Keratinocyte (primary cell): Measurements from ENCODE around the gene CELF6. TPM values are rescaled to one million over a fixed set of nuclear protein-coding genes. Genes with fewer than 3 reads are reported as not detected.

Source experiments
- DNase-seq: peaks from one replicate; pipeline ENCODE4 v3.0.0-alpha.2; 2011; ENCODE audit warnings: low read depth, missing footprints, low spot score
- FAIRE-seq: peaks from 2 replicates; lab custom pipeline; 2011; peaks lifted over from hg19 to GRCh38; lab: Jason Lieb, UNC
- H2AFZ ChIP-seq: 2 replicates; pipeline ENCODE4 v1.6.0; 2012; ENCODE audit warnings: low read length, control low read depth, inconsistent platforms; ENCODE audit not compliant: control insufficient read depth
- H3K27ac ChIP-seq: 2 replicates; pipeline ENCODE4 v1.5.1; 2011; ENCODE audit warnings: low read length; ENCODE audit not compliant: control insufficient read depth, insufficient read depth
- H3K27me3 ChIP-seq: 3 replicates; pipeline ENCODE4 v1.6.0; 2011; ENCODE audit warnings: low read length; ENCODE audit not compliant: control insufficient read depth, insufficient read depth; ENCODE audit errors: extremely low read depth
- H3K36me3 ChIP-seq, 2 experiments: 2 replicates in 1 of 2; 3 replicates in 1 of 2; pipeline ENCODE4 v1.5.1; 2011; ENCODE audit warnings: low read length in 2 of 2, mild to moderate bottlenecking in 1 of 2; ENCODE audit not compliant: control insufficient read depth in 2 of 2, insufficient read depth in 2 of 2; ENCODE audit errors: extremely low read depth in 1 of 2
- H3K4me1 ChIP-seq: 3 replicates; pipeline ENCODE4 v1.5.1; 2011; ENCODE audit warnings: low read length; ENCODE audit not compliant: control insufficient read depth, insufficient read depth; ENCODE audit errors: extremely low read depth
- H3K4me2 ChIP-seq: 3 replicates; pipeline ENCODE4 v1.6.0; 2011; ENCODE audit warnings: low read depth, low read length; ENCODE audit not compliant: control insufficient read depth, insufficient read depth; ENCODE audit errors: extremely low read depth
- H3K4me3 ChIP-seq, 3 experiments: fragments of 200-600 bp in 1 of 3; sonication (generic) in 1 of 3; 2 replicates in 2 of 3; 3 replicates in 1 of 3; pipeline ENCODE4 v1.5.1; 2011 to 2016; ENCODE audit warnings: low read length in 3 of 3, mild to moderate bottlenecking in 3 of 3, control low read depth in 2 of 3, inconsistent platforms in 1 of 3, low read depth in 1 of 3, mixed read lengths in 1 of 3, mixed run types in 1 of 3, moderate library complexity in 1 of 3; ENCODE audit not compliant: control insufficient read depth in 2 of 3, insufficient read depth in 2 of 3; ENCODE audit errors: extremely low read depth in 1 of 3
- H3K79me2 ChIP-seq: 2 replicates; pipeline ENCODE4 v1.6.0; 2012; ENCODE audit warnings: low read length; ENCODE audit not compliant: control insufficient read depth, insufficient read depth
- H3K9ac ChIP-seq: 3 replicates; pipeline ENCODE4 v1.6.0; 2011; ENCODE audit warnings: low read length; ENCODE audit not compliant: control insufficient read depth, insufficient read depth; ENCODE audit errors: extremely low read depth
- H3K9me1 ChIP-seq: 3 replicates; pipeline ENCODE4 v1.6.0; 2011; ENCODE audit warnings: low read length; ENCODE audit not compliant: control insufficient read depth, insufficient read depth; ENCODE audit errors: extremely low read depth
- H3K9me3 ChIP-seq: 2 replicates; pipeline ENCODE4 v1.5.1; 2012; ENCODE audit warnings: low read depth, low read length; ENCODE audit not compliant: control insufficient read depth
- H4K20me1 ChIP-seq: 3 replicates; pipeline ENCODE4 v1.6.0; 2011; ENCODE audit warnings: low read length; ENCODE audit not compliant: control insufficient read depth, insufficient read depth; ENCODE audit errors: extremely low read depth
- CTCF ChIP-seq, 3 experiments: IDR thresholded peaks in 1 of 3; conservative IDR thresholded peaks in 1 of 3; optimal IDR thresholded peaks in 1 of 3; 2 replicates in 2 of 3; 3 replicates in 1 of 3; pipeline versions ENCODE3 to v1.5.1; 2011; ENCODE audit warnings: low read length in 3 of 3, mild to moderate bottlenecking in 3 of 3, moderate library complexity in 2 of 3, control low read depth in 1 of 3, inconsistent platforms in 1 of 3; ENCODE audit not compliant: insufficient read depth in 2 of 3; ENCODE audit errors: extremely low read depth in 1 of 3
- EZH2 ChIP-seq: IDR thresholded peaks from one replicate; pipeline ENCODE4 v1.6.1; 2012; ENCODE audit warnings: inconsistent platforms, mild to moderate bottlenecking, low read length, moderate library complexity
- dilution Hi-C: fragments of 300-500 bp; cut with MboI; formaldehyde crosslinking; loops from one replicate; pipeline ENCODE4 v1.7.0; 2020; ENCODE audit warnings: low sequenced_read_pairs; ENCODE audit not compliant: extremely low pct_ligation_motif_present
- polyA plus RNA-seq, 5 experiments: library from polyadenylated mRNA; depleted of rRNA in 3 of 5; stranded (reverse) in 3 of 5; stranded (forward) in 1 of 5; unstranded in 1 of 5; fragments of >200 nt; gene quantifications; 1 replicate in 1 of 5; 2 replicates in 3 of 5; 3 replicates in 1 of 5; pipeline versions ENCODE4 v1.2.1 to v1.2.3, GENCODE V29; 2011 to 2012; ENCODE audit warnings: missing spikeins in 2 of 5, low read depth in 1 of 5, low replicate concordance in 1 of 5

CELF6 gene
- polyA plus RNA-seq, 1 donor (not counting 4 experiments of a cell fraction or from before 2014, with no cell fraction given), result 0.04 TPM

GRCh38 chr15:72339777-72340177, 19.8 kb upstream of the CELF6 start:
- H3K4me2 ChIP-seq, result no peak overlapping the region
- no peak overlapping the region for H3K9ac ChIP-seq
- no peaks in the 10 kb centered on the region for H3K9me1 ChIP-seq
- DNase-seq (no peak), FAIRE-seq (no peak)
- H3K27me3 ChIP-seq, result no peaks in the 10 kb centered on the region
- H4K20me1 ChIP-seq, result no peaks in the 10 kb centered on the region
- dilution Hi-C loops, result no loop called here
- H3K27ac ChIP-seq, result no peak overlapping the region
- H3K79me2 ChIP-seq, result no peaks in the 10 kb centered on the region
- H3K4me1 ChIP-seq, result no peaks in the 10 kb centered on the region
- TF ChIP-seq CTCF (optimal IDR thresholded peaks at IDR 0.05 in 1 of 3, IDR thresholded peaks at IDR 0.05 in 1 of 3, conservative IDR thresholded peaks at IDR 0.05 in 1 of 3; ENCODE audit: extremely low read depth in 1 of 3, insufficient read depth in 2 of 3, low read length in 3 of 3), result no peak
- TF ChIP-seq EZH2, result no peak
- no peak overlapping the region for H3K4me3 ChIP-seq
- no peaks in the 10 kb centered on the region for H3K9me3 ChIP-seq
- no peaks in the 10 kb centered on the region for H3K36me3 ChIP-seq
- no peak overlapping the region for H2AFZ ChIP-seq

DNA sequence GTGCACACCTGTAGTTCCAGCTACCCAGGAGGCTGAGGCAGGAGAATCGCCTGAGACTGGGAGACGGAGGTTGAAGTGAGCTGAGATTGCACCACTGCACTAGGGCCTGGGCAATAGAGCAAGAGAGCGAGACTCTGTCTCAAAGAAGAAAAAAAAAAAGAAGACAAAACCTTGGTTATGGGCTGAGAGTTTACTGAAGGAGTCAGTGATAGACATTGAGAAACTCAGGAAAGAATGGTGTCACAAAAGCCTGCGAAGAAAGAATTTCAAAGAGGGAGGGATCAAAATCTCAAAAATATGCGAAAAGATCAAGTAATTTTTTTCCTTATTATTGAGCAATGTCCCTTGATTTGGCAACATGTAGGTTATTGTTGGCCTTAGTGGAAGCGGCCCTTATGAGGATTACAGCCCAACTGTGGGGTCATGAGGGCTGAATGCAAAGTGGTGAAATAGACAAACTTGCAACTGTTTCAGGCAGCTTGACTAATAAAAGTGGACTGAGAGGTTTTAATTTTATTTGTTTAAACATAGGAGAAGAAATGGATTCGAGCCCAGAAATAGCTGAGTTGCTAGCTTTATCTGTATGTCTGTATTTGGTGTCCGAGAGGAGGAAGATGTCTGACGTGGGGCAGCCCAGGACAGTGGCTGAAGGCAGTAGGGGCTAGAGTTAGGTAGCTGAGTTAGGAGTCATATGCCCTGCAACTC, 18.8 kb upstream of the CELF6 start:
- Histone ChIP-seq H3K4me3 (no peak overlapping the region), H2AFZ (no peak overlapping the region), H3K4me1 (no peaks in the 10 kb centered on the region), H3K9me1 (no peaks in the 10 kb centered on the region), H3K27me3 (no peaks in the 10 kb centered on the region), H3K4me2 (no peak overlapping the region), H3K79me2 (no peaks in the 10 kb centered on the region), H4K20me1 (no peaks in the 10 kb centered on the region), H3K36me3 (no peaks in the 10 kb centered on the region), H3K9me3 (no peaks in the 10 kb centered on the region), H3K27ac (no peak overlapping the region), H3K9ac (no peak overlapping the region)
- dilution Hi-C loops, result no loop called here
- FAIRE-seq (no peak), DNase-seq (no peak)
- no peak for TF ChIP-seq CTCF (optimal IDR thresholded peaks at IDR 0.05 in 1 of 3, IDR thresholded peaks at IDR 0.05 in 1 of 3, conservative IDR thresholded peaks at IDR 0.05 in 1 of 3; ENCODE audit: extremely low read depth in 1 of 3, insufficient read depth in 2 of 3, low read length in 3 of 3)
- TF ChIP-seq EZH2, result no peak
